WTC11 (cell line): Measurements from ENCODE around the gene TMEM135. TPM values are rescaled to one million over a fixed set of nuclear protein-coding genes. Genes with fewer than 3 reads are reported as not detected.

Experiments
- ATAC-seq: fragments of 200-7000 bp; cut with Tn5 transposase; 2 replicates; pipeline ENCODE4 v1.10.0; 2021; ENCODE audit warnings: mild to moderate bottlenecking, moderate library complexity
- CTCF ChIA-PET: fragments of 300-600 bp; sonication (Branson Sonifier 250); formaldehyde crosslinking; loops from one replicate; lab custom pipeline; 2021; ENCODE audit warnings: antibody characterized with exemption; lab: Charles Lee
- POLR2A ChIA-PET: fragments of 350-600 bp; sonication (Branson Sonifier 250); formaldehyde crosslinking; loops from one replicate; lab custom pipeline; 2021; ENCODE audit warnings: antibody characterized with exemption; lab: Charles Lee
- DNase-seq: peaks from one replicate; pipeline ENCODE4 v3.0.0; 2021; ENCODE audit warnings: low spot score
- H3K27ac Mint-ChIP-seq: 2 replicates; pipeline ENCODE4 v1.8.0; 2021; ENCODE audit warnings: mixed read lengths
- H3K27me3 Mint-ChIP-seq: 2 replicates; pipeline ENCODE4 v1.8.0; 2021; ENCODE audit warnings: low read depth, mild to moderate bottlenecking, moderate library complexity, mixed read lengths
- H3K36me3 Mint-ChIP-seq: 2 replicates; pipeline ENCODE4 v1.8.0; 2021; ENCODE audit warnings: mixed read lengths
- H3K4me1 Mint-ChIP-seq: 2 replicates; pipeline ENCODE4 v1.8.0; 2022; ENCODE audit warnings: mixed read lengths
- H3K4me3 Mint-ChIP-seq: 2 replicates; pipeline ENCODE4 v1.8.0; 2021; ENCODE audit warnings: mild to moderate bottlenecking, moderate library complexity, mixed read lengths
- H3K9me3 Mint-ChIP-seq: 2 replicates; pipeline ENCODE4 v1.8.0; 2021; ENCODE audit warnings: mixed read lengths
- CBFB ChIP-seq: sonication (generic); formaldehyde crosslinking; IDR thresholded peaks from 2 replicates; pipeline ENCODE4 v1.8.1; 2022; ENCODE audit warnings: mild to moderate bottlenecking, low read depth, missing genetic modification reagents
- ESRRA ChIP-seq: sonication (generic); formaldehyde crosslinking; IDR thresholded peaks from 2 replicates; pipeline ENCODE4 v1.8.1; 2022; ENCODE audit warnings: mild to moderate bottlenecking, missing genetic modification reagents, borderline replicate concordance
- GABPB1 ChIP-seq: sonication (generic); formaldehyde crosslinking; IDR thresholded peaks from 2 replicates; pipeline ENCODE4 v1.8.1; 2023; ENCODE audit warnings: mild to moderate bottlenecking, missing genetic modification reagents
- GRHL2 ChIP-seq: fragments of 250-450 bp; sonication (Bioruptor Pico); IDR thresholded peaks from 2 replicates; pipeline ENCODE4 v1.8.0; 2022; ENCODE audit warnings: mild to moderate bottlenecking, moderate library complexity; ENCODE audit not compliant: insufficient replicate concordance, severe bottlenecking
- JAZF1 ChIP-seq: fragments of 250-450 bp; sonication (Bioruptor Pico); IDR thresholded peaks from 2 replicates; pipeline ENCODE4 v1.9.0; 2021; ENCODE audit warnings: moderate library complexity, mild to moderate bottlenecking, inconsistent platforms
- MXD4 ChIP-seq: fragments of 250-450 bp; sonication (Bioruptor Pico); IDR thresholded peaks from 2 replicates; pipeline ENCODE4 v1.8.0; 2021; ENCODE audit warnings: mild to moderate bottlenecking, moderate library complexity, borderline replicate concordance
- NFE2L1 ChIP-seq: sonication (generic); formaldehyde crosslinking; IDR thresholded peaks from 2 replicates; pipeline ENCODE4 v1.8.1; 2023; ENCODE audit warnings: missing genetic modification reagents
- NR2C2 ChIP-seq: sonication (generic); formaldehyde crosslinking; IDR thresholded peaks from 2 replicates; pipeline ENCODE4 v1.8.0; 2022; ENCODE audit warnings: mild to moderate bottlenecking, missing genetic modification reagents
- NR3C1 ChIP-seq: sonication (generic); formaldehyde crosslinking; conservative IDR thresholded peaks from 2 replicates; pipeline ENCODE4 v1.8.1; 2023; ENCODE audit warnings: low read depth, mild to moderate bottlenecking, missing genetic modification reagents
- SOX15 ChIP-seq: fragments of 250-450 bp; sonication (Bioruptor Pico); IDR thresholded peaks from 2 replicates; pipeline ENCODE4 v1.9.0; 2021; ENCODE audit warnings: mild to moderate bottlenecking
- TEAD1 ChIP-seq: sonication (generic); formaldehyde crosslinking; IDR thresholded peaks from 2 replicates; pipeline ENCODE4 v1.8.0; 2022; ENCODE audit warnings: mild to moderate bottlenecking, missing genetic modification reagents
- ZNF232 ChIP-seq: sonication (generic); formaldehyde crosslinking; IDR thresholded peaks from 2 replicates; pipeline ENCODE4 v1.8.0; 2022; ENCODE audit warnings: mild to moderate bottlenecking, missing genetic modification reagents
- ZNF396 ChIP-seq: fragments of 250-450 bp; sonication (Bioruptor Pico); IDR thresholded peaks from 2 replicates; pipeline ENCODE4 v1.8.0; 2021; ENCODE audit warnings: mild to moderate bottlenecking, moderate library complexity, borderline replicate concordance
- ZNF416 ChIP-seq: fragments of 250-450 bp; sonication (Bioruptor Pico); IDR thresholded peaks from 2 replicates; pipeline ENCODE4 v1.9.0; 2021; ENCODE audit warnings: mild to moderate bottlenecking, inconsistent platforms
- ZNF423 ChIP-seq: fragments of 250-450 bp; sonication (Bioruptor Pico); IDR thresholded peaks from 2 replicates; pipeline ENCODE4 v2.1.2; 2022; ENCODE audit warnings: mild to moderate bottlenecking, moderate library complexity
- total RNA-seq: library from RNA; stranded (reverse); gene quantifications from 3 replicates; pipeline ENCODE4 v1.2.3, GENCODE V29; 2021
- TF ChIP-seq, protein P1 (sequence below): sonication (generic); formaldehyde crosslinking; IDR thresholded peaks from 2 replicates; pipeline ENCODE4 v1.8.0; 2022; ENCODE audit warnings: mild to moderate bottlenecking, missing genetic modification reagents
- TF ChIP-seq, protein P2 (sequence below): sonication (generic); formaldehyde crosslinking; IDR thresholded peaks from 2 replicates; pipeline ENCODE4 v1.8.1; 2023; ENCODE audit warnings: mild to moderate bottlenecking, missing genetic modification reagents, moderate library complexity
- TF ChIP-seq, protein P3 (sequence below): sonication (generic); formaldehyde crosslinking; IDR thresholded peaks from 2 replicates; pipeline ENCODE4 v1.8.0; 2022; ENCODE audit warnings: mild to moderate bottlenecking, missing genetic modification reagents
- TF ChIP-seq, protein P4 (sequence below): sonication (generic); formaldehyde crosslinking; IDR thresholded peaks from 2 replicates; pipeline ENCODE4 v1.8.1; 2022; ENCODE audit warnings: missing genetic modification reagents, borderline replicate concordance
- TF ChIP-seq, protein P5 (sequence below): fragments of 250-450 bp; sonication (Bioruptor Pico); IDR thresholded peaks from 2 replicates; pipeline ENCODE4 v1.9.0; 2021; ENCODE audit warnings: mild to moderate bottlenecking

The TMEM135 gene
- total RNA-seq, 1 experiment from 2014 or later = 35.8 TPM

DNA sequence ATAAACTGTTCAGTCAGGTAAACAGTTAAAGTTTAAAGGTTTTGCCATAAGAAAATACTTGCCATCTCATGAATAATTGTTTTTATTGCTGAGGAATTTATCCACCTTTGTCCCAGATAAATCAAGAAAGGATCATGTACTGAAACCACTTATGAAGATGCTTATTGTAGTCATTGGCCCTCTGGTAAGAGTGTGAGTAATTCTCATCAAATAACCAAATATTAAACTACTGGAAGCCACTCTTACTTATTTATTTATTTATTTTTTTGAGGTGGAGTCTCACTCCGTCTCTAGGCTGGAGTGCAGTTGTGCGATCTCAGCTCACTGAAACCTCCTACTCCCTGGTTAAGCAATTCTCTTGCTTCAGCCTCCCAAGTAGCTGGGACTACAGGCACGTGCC is 35.1 kb downstream of the TMEM135 start:
- Mint-ChIP-seq H3K4me1 (peaks cover 3% of the 10 kb centered on the region; the same call in 1 of the 2 replicates), H3K36me3 (peaks cover 19% of the 10 kb centered on the region), H3K4me3 (no peak overlapping the region), H3K27me3 (no peaks in the 10 kb centered on the region), H3K27ac (no peak overlapping the region), H3K9me3 (no peaks in the 10 kb centered on the region)
- ChIA-PET CTCF (no interaction called here), POLR2A (no interaction called here)
- no peak for DNase-seq
- TF ChIP-seq NR2C2 (CRISPR knock-in tag) = no peak
- ATAC-seq = no peak

DNA sequence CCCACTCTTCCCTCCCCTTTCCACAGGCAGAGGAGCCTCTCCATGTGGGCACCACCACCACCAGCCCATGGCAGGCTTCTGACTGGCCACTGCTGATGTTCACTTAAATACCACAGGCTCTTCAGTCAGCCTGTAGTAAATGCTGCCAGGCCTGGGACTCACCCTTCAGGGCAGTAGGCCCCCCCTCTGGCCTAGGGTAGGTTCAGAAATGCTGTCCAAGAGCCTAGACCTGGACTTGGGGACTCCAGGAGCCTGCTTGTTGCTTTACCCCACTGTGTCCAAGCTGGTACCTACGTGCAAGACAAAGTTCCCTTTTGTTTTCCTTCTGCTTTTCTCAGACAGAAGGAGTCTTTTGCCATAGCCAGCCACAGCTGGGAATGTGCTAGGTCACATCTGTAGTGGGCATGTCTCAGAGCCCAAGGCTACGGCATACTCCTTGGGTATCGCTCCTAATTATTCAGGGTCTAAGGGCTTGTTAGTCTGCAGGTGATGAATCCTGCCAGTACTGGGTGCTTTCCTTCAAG is 38.6 kb downstream of the TMEM135 start:
- ChIA-PET CTCF (no interaction called here), POLR2A (no interaction called here)
- H3K4me3 Mint-ChIP-seq = no peak overlapping the region
- DNase-seq = no peak
- H3K9me3 Mint-ChIP-seq = no peaks in the 10 kb centered on the region
- H3K4me1 Mint-ChIP-seq = peaks cover 3% of the 10 kb centered on the region
- no peak for ATAC-seq
- peaks cover 13% of the 10 kb centered on the region for H3K36me3 Mint-ChIP-seq
- no peak overlapping the region for H3K27ac Mint-ChIP-seq
- TF ChIP-seq, protein P1, sequence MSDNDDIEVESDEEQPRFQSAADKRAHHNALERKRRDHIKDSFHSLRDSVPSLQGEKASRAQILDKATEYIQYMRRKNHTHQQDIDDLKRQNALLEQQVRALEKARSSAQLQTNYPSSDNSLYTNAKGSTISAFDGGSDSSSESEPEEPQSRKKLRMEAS = no peak
- TF ChIP-seq ZNF396 (CRISPR knock-in tag) = no peak
- no peak for TF ChIP-seq ESRRA
- TF ChIP-seq NR2C2 (CRISPR knock-in tag) = no peak
- TF ChIP-seq, protein P2, sequence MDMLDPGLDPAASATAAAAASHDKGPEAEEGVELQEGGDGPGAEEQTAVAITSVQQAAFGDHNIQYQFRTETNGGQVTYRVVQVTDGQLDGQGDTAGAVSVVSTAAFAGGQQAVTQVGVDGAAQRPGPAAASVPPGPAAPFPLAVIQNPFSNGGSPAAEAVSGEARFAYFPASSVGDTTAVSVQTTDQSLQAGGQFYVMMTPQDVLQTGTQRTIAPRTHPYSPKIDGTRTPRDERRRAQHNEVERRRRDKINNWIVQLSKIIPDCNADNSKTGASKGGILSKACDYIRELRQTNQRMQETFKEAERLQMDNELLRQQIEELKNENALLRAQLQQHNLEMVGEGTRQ = no peak
- no peak for TF ChIP-seq TEAD1
- no peak for TF ChIP-seq SOX15
- TF ChIP-seq GRHL2 (CRISPR knock-in tag) = no peak
- TF ChIP-seq, protein P3, sequence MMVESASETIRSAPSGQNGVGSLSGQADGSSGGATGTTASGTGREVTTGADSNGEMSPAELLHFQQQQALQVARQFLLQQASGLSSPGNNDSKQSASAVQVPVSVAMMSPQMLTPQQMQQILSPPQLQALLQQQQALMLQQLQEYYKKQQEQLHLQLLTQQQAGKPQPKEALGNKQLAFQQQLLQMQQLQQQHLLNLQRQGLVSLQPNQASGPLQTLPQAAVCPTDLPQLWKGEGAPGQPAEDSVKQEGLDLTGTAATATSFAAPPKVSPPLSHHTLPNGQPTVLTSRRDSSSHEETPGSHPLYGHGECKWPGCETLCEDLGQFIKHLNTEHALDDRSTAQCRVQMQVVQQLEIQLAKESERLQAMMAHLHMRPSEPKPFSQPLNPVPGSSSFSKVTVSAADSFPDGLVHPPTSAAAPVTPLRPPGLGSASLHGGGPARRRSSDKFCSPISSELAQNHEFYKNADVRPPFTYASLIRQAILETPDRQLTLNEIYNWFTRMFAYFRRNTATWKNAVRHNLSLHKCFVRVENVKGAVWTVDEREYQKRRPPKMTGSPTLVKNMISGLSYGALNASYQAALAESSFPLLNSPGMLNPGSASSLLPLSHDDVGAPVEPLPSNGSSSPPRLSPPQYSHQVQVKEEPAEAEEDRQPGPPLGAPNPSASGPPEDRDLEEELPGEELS = no peak
- TF ChIP-seq, protein P4, sequence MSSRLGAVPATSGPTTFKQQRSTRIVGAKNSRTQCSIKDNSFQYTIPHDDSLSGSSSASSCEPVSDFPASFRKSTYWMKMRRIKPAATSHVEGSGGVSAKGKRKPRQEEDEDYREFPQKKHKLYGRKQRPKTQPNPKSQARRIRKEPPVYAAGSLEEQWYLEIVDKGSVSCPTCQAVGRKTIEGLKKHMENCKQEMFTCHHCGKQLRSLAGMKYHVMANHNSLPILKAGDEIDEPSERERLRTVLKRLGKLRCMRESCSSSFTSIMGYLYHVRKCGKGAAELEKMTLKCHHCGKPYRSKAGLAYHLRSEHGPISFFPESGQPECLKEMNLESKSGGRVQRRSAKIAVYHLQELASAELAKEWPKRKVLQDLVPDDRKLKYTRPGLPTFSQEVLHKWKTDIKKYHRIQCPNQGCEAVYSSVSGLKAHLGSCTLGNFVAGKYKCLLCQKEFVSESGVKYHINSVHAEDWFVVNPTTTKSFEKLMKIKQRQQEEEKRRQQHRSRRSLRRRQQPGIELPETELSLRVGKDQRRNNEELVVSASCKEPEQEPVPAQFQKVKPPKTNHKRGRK (CRISPR knock-in tag) = no peak
- TF ChIP-seq CBFB (CRISPR knock-in tag) = no peak
- no peak for TF ChIP-seq MXD4
- TF ChIP-seq ZNF232 (CRISPR knock-in tag) = no peak
- TF ChIP-seq NFE2L1 (CRISPR knock-in tag) = no peak
- peaks cover 13% of the 10 kb centered on the region for H3K27me3 Mint-ChIP-seq

DNA sequence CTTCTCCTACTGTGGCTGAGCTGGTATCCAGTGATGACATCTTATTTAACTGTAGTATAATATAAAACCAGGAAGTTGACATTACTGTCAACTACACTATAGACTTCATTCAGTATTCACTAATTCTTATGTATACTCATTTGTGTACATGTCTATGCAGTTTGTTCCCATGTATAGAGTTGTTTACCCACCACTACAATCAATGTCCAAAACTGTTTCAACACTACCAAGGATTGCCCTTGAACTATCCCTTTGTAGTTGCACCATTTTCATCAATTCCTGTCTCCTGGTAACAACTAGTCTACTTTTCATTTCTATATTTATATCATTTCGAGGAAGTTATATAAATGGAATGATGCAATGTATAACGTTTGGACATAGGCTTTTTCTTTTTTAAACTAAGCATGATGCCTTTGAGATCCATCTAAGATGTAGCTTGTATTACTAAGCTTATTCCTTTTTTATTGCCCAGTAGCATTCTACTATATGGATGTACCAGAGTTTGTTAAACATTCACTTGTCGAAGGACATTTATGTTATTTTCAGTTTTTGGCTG is 39.2 kb downstream of the TMEM135 start:
- H3K27me3 Mint-ChIP-seq = peaks cover 19% of the 10 kb centered on the region
- no peak for ATAC-seq
- CTCF ChIA-PET = no interaction called here
- no peak overlapping the region for H3K4me3 Mint-ChIP-seq
- no peak overlapping the region for H3K27ac Mint-ChIP-seq
- TF ChIP-seq ZNF416 = no peak
- TF ChIP-seq, protein P5, sequence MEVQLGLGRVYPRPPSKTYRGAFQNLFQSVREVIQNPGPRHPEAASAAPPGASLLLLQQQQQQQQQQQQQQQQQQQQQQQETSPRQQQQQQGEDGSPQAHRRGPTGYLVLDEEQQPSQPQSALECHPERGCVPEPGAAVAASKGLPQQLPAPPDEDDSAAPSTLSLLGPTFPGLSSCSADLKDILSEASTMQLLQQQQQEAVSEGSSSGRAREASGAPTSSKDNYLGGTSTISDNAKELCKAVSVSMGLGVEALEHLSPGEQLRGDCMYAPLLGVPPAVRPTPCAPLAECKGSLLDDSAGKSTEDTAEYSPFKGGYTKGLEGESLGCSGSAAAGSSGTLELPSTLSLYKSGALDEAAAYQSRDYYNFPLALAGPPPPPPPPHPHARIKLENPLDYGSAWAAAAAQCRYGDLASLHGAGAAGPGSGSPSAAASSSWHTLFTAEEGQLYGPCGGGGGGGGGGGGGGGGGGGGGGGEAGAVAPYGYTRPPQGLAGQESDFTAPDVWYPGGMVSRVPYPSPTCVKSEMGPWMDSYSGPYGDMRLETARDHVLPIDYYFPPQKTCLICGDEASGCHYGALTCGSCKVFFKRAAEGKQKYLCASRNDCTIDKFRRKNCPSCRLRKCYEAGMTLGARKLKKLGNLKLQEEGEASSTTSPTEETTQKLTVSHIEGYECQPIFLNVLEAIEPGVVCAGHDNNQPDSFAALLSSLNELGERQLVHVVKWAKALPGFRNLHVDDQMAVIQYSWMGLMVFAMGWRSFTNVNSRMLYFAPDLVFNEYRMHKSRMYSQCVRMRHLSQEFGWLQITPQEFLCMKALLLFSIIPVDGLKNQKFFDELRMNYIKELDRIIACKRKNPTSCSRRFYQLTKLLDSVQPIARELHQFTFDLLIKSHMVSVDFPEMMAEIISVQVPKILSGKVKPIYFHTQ (CRISPR knock-in tag) = no peak
- no peak for TF ChIP-seq JAZF1
- TF ChIP-seq GABPB1 = no peak; the same call in none of the 2 replicates
- TF ChIP-seq, protein P1 = no peak
- TF ChIP-seq NR3C1 (CRISPR knock-in tag) = no peak
- TF ChIP-seq ZNF423 = no peak
- TF ChIP-seq, all 79 proteins: peak for 0
- no peaks in the 10 kb centered on the region for H3K9me3 Mint-ChIP-seq
- peaks cover 10% of the 10 kb centered on the region for H3K4me1 Mint-ChIP-seq
- POLR2A ChIA-PET = no interaction called here
- peaks cover 13% of the 10 kb centered on the region for H3K36me3 Mint-ChIP-seq
- no peak for DNase-seq
